ENCODE results near the gene MYL6B.
A peak's percentile ranks its signal among the peaks of the same experiment; 100 is the strongest.

Gene MYL6B

DNA sequence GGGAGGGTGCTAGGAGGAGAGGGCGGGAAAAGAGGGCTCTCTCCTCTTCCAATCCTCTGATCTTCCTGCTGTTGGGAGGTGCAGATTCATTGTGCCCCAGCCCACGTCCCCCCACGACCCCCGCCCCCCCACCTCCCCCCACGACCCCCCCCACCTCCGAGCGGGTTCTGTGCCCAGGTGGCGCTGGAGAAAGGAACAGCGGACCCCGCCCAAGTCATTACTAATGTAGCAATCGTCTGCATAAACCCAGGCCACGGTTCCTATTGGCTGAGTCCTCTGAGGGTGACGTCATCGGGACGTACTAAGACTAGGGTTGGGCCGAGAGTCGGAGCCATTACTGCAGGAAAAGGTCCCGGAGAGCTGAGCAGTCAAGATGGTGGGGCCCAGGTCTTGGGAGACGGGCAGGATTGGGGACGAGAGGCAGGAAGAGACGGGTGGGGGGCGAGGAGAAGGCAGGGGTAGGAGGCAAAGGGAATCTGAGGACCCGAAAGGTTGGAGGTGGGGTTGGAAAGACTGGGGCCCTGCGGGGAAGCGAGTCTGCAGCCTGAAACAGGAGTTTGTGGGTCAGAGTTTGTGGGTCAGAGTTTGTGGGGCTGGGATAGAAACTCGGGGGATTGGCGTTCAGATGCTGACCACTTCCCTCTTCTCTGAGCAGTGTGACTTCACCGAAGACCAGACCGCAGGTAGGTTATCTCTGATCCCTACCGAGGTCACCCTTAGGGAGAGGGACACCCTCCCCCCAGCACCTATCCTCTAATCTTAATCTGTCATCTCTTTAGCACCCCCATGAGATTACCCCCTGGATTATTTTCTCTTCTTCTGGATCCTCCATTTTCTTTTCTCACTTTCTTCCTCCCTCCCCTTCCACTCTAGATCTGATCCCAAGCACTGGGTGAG lies 5.9 kb downstream of the MYL6B start, which contains the start of gene MYL6:
MYL6 (plus strand) TSS at position 331 of the 897 bp plus-strand sequence; CDS start at position 374, 43 bp downstream.
- Histone ChIP-seq H3K27ac (ENCODE audit: low read depth in 2 of 2, low read length in 2 of 2) (peak within 1 kb of the TSS; percentile 97 to 99), H3K36me3 (ENCODE audit: control insufficient read depth in 2 of 2, insufficient read depth in 2 of 2, low read length in 2 of 2) (peaks cover 34 to 39% of the 10 kb centered on the region in 2 donors), H3K4me1 (ENCODE audit: control insufficient read depth in 2 of 2, insufficient read depth in 2 of 2, low read length in 2 of 2) (peaks cover 21 to 25% of the 10 kb centered on the region in 2 donors), H3K9ac (ENCODE audit: low read depth in 1 of 2, low read length in 2 of 2) (peak within 1 kb of the TSS; percentile 99 to 100), H3K9me3 (ENCODE audit: control insufficient read depth in 2 of 2, low read length in 2 of 2) (no peaks in the 10 kb centered on the region), H3K4me3 (ENCODE audit: low read length in 2 of 2) (peak within 1 kb of the TSS; percentile 88 to 99), H3K27me3 (ENCODE audit: control insufficient read depth in 2 of 2, insufficient read depth in 2 of 2, low read length in 2 of 2) (no peaks in the 10 kb centered on the region)

DNA sequence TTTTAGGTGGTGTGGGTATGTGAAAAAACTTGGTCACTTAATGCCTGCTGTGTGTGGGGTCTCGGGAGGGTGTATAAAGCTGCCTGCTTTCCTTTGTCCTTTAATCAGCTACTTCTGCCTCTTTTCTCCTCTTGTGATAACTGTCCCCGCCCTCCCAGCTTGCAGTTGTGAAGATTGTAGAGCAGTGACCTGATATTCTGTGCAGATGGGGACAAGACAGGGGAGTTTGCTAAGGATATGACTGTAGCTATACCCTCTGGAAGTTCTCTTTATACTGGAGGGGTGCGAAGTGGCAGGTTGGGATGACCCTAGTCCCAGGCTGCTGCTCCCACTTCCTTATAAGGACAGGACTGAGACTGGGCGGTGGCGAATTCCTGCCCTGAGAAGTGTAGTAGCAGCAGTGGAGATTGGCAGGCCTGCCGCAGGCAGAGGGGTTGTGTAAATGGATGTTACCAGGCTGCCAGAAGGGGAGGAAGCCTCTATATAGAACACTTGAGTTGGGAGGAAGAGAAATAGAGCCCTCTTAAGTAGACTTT lies 6.6 kb downstream of the MYL6B start:
- H3K27me3 ChIP-seq (ENCODE audit: control insufficient read depth in 2 of 2, insufficient read depth in 2 of 2, low read length in 2 of 2), result no peaks in the 10 kb centered on the region
- H3K4me3 ChIP-seq (ENCODE audit: low read length in 2 of 2), result peak overlapping the region; percentile 88 to 99
- peak overlapping the region; percentile 97 to 99 for H3K27ac ChIP-seq (ENCODE audit: low read depth in 2 of 2, low read length in 2 of 2)
- peaks cover 41 to 46% of the 10 kb centered on the region in 2 donors for H3K36me3 ChIP-seq (ENCODE audit: control insufficient read depth in 2 of 2, insufficient read depth in 2 of 2, low read length in 2 of 2)
- H3K9me3 ChIP-seq (ENCODE audit: control insufficient read depth in 2 of 2, low read length in 2 of 2), result no peaks in the 10 kb centered on the region
- H3K4me1 ChIP-seq (ENCODE audit: control insufficient read depth in 2 of 2, insufficient read depth in 2 of 2, low read length in 2 of 2), result peaks cover 20 to 25% of the 10 kb centered on the region in 2 donors
- H3K9ac ChIP-seq (ENCODE audit: low read depth in 1 of 2, low read length in 2 of 2), result peak overlapping the region; percentile 99 to 100

DNA sequence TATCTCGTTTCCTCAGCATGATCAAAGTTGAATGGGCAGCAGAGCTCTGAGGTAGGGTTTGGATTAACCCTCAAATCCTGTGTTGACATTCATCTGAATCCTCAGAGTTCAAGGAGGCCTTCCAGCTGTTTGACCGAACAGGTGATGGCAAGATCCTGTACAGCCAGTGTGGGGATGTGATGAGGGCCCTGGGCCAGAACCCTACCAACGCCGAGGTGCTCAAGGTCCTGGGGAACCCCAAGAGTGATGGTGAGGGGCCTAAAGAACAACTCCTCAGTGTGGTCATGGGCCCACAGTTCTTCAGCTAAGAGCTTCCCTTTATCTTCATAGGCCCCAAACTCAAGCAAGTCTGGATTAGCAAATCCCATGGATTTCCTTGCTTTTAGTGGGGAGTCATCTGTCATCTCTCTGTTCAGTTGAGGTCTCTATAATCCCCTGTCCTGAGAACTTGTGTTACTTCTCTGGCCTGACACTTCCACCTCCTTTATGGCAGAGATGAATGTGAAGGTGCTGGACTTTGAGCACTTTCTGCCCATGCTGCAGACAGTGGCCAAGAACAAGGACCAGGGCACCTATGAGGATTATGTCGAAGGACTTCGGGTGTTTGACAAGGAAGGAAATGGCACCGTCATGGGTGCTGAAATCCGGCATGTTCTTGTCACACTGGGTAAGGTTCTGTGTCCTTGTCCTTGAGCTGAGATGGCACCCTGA lies 7.2 kb downstream of the MYL6B start:
- peak overlapping the region; percentile 99 to 100 for H3K9ac ChIP-seq (ENCODE audit: low read depth in 1 of 2, low read length in 2 of 2)
- no peaks in the 10 kb centered on the region for H3K9me3 ChIP-seq (ENCODE audit: control insufficient read depth in 2 of 2, low read length in 2 of 2)
- H3K36me3 ChIP-seq (ENCODE audit: control insufficient read depth in 2 of 2, insufficient read depth in 2 of 2, low read length in 2 of 2), result peaks cover 45 to 51% of the 10 kb centered on the region in 2 donors
- no peaks in the 10 kb centered on the region for H3K27me3 ChIP-seq (ENCODE audit: control insufficient read depth in 2 of 2, insufficient read depth in 2 of 2, low read length in 2 of 2)
- peak overlapping the region; percentile 97 to 99 for H3K27ac ChIP-seq (ENCODE audit: low read depth in 2 of 2, low read length in 2 of 2)
- H3K4me3 ChIP-seq (ENCODE audit: low read length in 2 of 2), result peak overlapping the region; percentile 88 to 99
- peaks cover 20 to 25% of the 10 kb centered on the region in 2 donors for H3K4me1 ChIP-seq (ENCODE audit: control insufficient read depth in 2 of 2, insufficient read depth in 2 of 2, low read length in 2 of 2)

DNA sequence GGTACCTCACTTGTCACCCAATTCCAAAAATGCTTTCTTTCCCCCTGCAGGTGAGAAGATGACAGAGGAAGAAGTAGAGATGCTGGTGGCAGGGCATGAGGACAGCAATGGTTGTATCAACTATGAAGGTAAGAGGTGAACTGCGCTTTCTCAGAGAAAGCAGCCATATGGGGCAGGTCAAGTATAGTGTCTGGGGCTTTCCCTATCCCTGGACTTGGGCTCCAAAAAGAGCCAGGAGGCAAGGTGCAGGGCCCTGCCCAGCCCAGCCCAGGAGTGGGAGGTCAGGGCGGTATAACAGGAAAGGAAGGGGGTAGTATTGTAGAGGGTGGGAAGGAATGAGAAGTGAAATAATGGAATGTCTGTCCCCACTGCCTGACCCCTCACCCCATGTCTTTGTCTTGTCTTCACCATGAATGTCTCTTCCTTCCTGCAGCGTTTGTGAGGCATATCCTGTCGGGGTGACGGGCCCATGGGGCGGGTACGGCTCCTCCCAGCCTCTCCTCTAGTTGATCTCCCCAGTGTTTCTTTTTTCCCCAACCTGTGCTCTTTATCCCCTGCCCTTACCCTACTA lies 7.9 kb downstream of the MYL6B start:
- H3K27me3 ChIP-seq (ENCODE audit: control insufficient read depth in 2 of 2, insufficient read depth in 2 of 2, low read length in 2 of 2), result no peaks in the 10 kb centered on the region
- H3K9ac ChIP-seq (ENCODE audit: low read depth in 1 of 2, low read length in 2 of 2), result peak overlapping the region; percentile 99 to 100
- H3K9me3 ChIP-seq (ENCODE audit: control insufficient read depth in 2 of 2, low read length in 2 of 2), result no peaks in the 10 kb centered on the region
- H3K4me1 ChIP-seq (ENCODE audit: control insufficient read depth in 2 of 2, insufficient read depth in 2 of 2, low read length in 2 of 2), result peaks cover 20 to 25% of the 10 kb centered on the region in 2 donors
- H3K27ac ChIP-seq (ENCODE audit: low read depth in 2 of 2, low read length in 2 of 2), result peak overlapping the region; percentile 97 to 99
- H3K36me3 ChIP-seq (ENCODE audit: control insufficient read depth in 2 of 2, insufficient read depth in 2 of 2, low read length in 2 of 2), result peaks cover 49 to 52% of the 10 kb centered on the region in 2 donors
- H3K4me3 ChIP-seq (ENCODE audit: low read length in 2 of 2), result peak overlapping the region; percentile 88 to 99

DNA sequence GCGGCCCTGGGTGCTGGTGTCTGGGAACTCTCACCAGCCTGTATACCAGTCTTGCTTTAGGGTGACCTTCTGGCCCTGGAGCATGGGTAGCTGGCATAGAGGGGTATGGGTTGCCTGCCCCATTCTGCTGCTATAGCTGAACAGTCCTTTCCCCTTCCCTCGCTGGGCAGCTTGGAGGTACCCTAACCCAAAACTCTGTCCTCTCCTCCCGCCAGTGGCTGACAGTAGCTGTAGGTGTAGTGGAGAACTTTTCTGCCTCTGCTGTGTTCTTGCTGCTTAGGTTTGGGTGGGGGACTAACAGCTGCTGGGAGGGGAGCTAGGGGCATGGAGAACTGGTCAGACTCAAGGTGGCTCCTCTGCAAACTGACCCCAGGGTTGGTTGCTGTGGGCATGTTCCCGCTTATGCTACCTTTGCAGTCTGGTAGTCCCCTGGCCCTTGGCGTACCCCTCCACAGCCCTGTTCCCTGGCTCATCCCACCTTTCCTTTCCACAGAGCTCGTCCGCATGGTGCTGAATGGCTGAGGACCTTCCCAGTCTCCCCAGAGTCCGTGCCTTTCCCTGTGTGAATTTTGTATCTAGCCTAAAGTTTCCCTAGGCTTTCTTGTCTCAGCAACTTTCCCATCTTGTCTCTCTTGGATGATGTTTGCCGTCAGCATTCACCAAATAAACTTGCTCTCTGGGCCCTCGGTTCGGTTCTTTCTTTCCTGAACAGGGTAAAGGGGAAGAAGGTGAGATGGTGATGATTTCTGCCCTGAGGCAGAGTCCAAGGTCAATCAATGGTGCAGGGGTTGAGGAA lies 8.7 kb downstream of the MYL6B start:
- peak overlapping the region; percentile 97 to 99 for H3K27ac ChIP-seq (ENCODE audit: low read depth in 2 of 2, low read length in 2 of 2)
- H3K9me3 ChIP-seq (ENCODE audit: control insufficient read depth in 2 of 2, low read length in 2 of 2), result no peaks in the 10 kb centered on the region
- H3K27me3 ChIP-seq (ENCODE audit: control insufficient read depth in 2 of 2, insufficient read depth in 2 of 2, low read length in 2 of 2), result no peaks in the 10 kb centered on the region
- H3K4me3 ChIP-seq (ENCODE audit: low read length in 2 of 2), result peak overlapping the region; percentile 88 to 99
- peak overlapping the region; percentile 99 to 100 for H3K9ac ChIP-seq (ENCODE audit: low read depth in 1 of 2, low read length in 2 of 2)
- H3K4me1 ChIP-seq (ENCODE audit: control insufficient read depth in 2 of 2, insufficient read depth in 2 of 2, low read length in 2 of 2), result peaks cover 20 to 25% of the 10 kb centered on the region in 2 donors
- H3K36me3 ChIP-seq (ENCODE audit: control insufficient read depth in 2 of 2, insufficient read depth in 2 of 2, low read length in 2 of 2), result peaks cover 57 to 59% of the 10 kb centered on the region in 2 donors

DNA sequence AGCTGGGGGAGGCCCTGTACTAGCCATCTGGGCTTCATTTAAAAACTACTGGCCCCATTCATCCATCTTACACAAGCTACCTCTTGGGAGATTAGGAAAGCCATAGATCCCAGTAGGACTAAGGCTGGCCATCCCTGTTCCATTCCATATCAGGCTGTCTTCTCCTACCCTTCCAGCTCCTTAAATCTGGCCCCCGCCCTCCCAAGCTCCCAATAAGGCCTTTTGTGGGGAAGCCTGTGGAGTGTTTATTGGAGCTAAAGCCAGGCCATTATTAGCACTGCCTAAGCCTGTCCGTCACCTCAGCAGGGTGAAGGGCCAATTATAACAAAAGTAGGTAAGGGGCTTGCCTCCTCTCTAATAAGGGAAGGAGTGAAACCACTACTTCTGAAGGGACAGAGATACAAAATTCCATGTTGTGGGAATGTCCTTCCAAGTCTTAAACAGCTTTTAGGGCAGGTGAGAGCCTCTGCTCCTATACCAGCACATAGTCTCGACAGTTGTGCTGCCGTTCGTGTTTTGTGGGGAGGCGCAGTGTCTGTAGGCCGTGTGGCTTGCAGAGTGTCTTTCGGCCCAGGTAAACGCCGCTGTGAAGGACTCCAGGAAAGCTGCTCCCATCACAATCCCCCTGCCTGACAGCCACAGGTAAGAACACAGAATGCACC lies 9.4 kb downstream of the MYL6B start:
- H3K27me3 ChIP-seq (ENCODE audit: control insufficient read depth in 2 of 2, insufficient read depth in 2 of 2, low read length in 2 of 2), result no peaks in the 10 kb centered on the region
- H3K36me3 ChIP-seq (ENCODE audit: control insufficient read depth in 2 of 2, insufficient read depth in 2 of 2, low read length in 2 of 2), result peaks cover 57 to 61% of the 10 kb centered on the region in 2 donors
- no peaks in the 10 kb centered on the region for H3K9me3 ChIP-seq (ENCODE audit: control insufficient read depth in 2 of 2, low read length in 2 of 2)
- H3K4me3 ChIP-seq (ENCODE audit: low read length in 2 of 2), result peak overlapping the region in 1 of 2 donors; percentile 99
- peaks cover 20 to 25% of the 10 kb centered on the region in 2 donors for H3K4me1 ChIP-seq (ENCODE audit: control insufficient read depth in 2 of 2, insufficient read depth in 2 of 2, low read length in 2 of 2)
- peak overlapping the region; percentile 97 to 99 for H3K27ac ChIP-seq (ENCODE audit: low read depth in 2 of 2, low read length in 2 of 2)
- H3K9ac ChIP-seq (ENCODE audit: low read depth in 1 of 2, low read length in 2 of 2), result no peak overlapping the region

DNA sequence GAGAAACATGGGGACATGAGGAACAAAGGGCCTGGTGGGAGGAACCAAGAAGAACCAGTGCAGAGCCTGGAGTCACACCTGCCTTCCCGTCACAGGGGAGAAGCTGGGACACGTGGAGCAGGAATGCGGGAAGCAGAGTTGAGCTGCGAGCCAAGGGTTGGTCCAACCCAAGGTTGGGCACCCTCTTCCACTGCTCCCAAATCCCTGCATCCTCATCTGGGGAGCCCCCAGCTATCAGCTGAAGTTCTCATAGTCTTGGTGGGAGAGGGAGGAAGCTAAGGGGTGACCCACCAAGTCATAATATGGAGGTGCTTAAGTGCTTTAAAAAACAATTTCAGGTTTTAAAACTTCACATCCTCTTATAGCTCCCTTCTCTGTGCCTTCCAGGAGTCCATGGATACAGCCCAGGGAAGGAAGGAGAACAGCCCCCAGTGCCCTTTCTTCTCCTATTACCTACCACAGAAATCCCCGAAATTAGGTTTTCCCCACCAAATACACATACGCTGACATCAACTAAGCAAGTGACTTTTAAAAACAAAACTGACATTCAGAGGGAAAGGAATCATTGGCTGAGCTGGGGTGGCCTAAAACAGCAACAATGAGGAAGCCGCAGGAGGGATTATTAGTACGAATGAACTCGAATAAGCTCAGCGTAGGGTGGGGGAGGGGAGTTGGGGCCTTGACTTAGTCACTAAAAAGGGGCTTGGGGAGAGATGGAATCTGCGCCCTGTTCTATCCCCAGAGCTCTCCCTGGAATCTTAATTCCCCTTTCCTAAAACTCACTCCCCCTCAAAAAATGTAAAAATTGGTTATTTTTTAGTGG lies 10.3 kb downstream of the MYL6B start:
- Histone ChIP-seq H3K4me1 (ENCODE audit: control insufficient read depth in 2 of 2, insufficient read depth in 2 of 2, low read length in 2 of 2) (peaks cover 20 to 22% of the 10 kb centered on the region in 2 donors), H3K27ac (ENCODE audit: low read depth in 2 of 2, low read length in 2 of 2) (peak overlapping the region; percentile 8 to 11), H3K4me3 (ENCODE audit: low read length in 2 of 2) (no peak overlapping the region), H3K9me3 (ENCODE audit: control insufficient read depth in 2 of 2, low read length in 2 of 2) (no peaks in the 10 kb centered on the region), H3K36me3 (ENCODE audit: control insufficient read depth in 2 of 2, insufficient read depth in 2 of 2, low read length in 2 of 2) (peaks cover 62 to 66% of the 10 kb centered on the region in 2 donors), H3K9ac (ENCODE audit: low read depth in 1 of 2, low read length in 2 of 2) (no peak overlapping the region), H3K27me3 (ENCODE audit: control insufficient read depth in 2 of 2, insufficient read depth in 2 of 2, low read length in 2 of 2) (no peaks in the 10 kb centered on the region)

DNA sequence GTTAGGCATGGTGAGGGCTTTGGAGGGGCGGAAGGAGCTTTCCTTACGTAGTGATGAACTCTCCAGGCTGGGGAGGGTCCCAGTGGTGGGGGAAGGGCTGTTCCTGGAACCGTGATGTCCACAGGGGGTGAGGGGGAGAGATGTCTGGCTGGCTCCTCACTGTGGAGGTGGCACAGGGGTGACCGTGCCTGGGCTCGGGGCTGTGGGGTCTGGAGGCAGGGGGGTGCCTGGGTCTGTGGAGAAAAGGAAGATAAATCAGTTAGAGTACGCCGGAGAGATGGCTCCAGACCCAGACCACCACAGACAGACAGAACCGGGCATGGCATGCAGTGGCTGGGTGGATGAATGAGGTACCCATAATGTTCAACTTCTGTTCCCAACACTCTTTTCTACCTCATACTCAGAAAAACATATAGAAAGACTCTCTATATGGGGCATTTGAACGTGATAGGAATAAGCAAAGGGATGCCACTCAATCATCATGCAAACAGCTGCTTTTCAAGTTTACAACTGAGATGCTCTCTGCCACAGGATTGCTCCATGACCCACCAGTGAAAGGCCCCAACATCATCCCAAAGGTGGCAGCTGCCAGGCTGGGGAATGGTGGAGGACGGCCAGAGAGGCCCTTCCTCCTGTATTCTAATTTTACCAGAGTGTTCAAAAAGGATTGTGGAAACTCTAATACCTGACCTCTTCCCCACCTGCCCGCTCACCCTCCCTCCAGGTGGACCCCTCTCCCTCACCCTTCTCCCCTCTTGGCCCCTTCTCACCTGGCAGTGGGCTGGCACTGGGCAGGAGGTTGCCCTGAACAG lies 11.4 kb downstream of the MYL6B start:
- H3K4me3 ChIP-seq (ENCODE audit: low read length in 2 of 2), result no peak overlapping the region
- H3K4me1 ChIP-seq (ENCODE audit: control insufficient read depth in 2 of 2, insufficient read depth in 2 of 2, low read length in 2 of 2), result peaks cover 20 to 22% of the 10 kb centered on the region in 2 donors
- H3K27me3 ChIP-seq (ENCODE audit: control insufficient read depth in 2 of 2, insufficient read depth in 2 of 2, low read length in 2 of 2), result no peaks in the 10 kb centered on the region
- H3K9ac ChIP-seq (ENCODE audit: low read depth in 1 of 2, low read length in 2 of 2), result no peak overlapping the region
- H3K27ac ChIP-seq (ENCODE audit: low read depth in 2 of 2, low read length in 2 of 2), result no peak overlapping the region
- peaks cover 70 to 73% of the 10 kb centered on the region in 2 donors for H3K36me3 ChIP-seq (ENCODE audit: control insufficient read depth in 2 of 2, insufficient read depth in 2 of 2, low read length in 2 of 2)
- no peaks in the 10 kb centered on the region for H3K9me3 ChIP-seq (ENCODE audit: control insufficient read depth in 2 of 2, low read length in 2 of 2)

Measured in mucosa of rectum (tissue), 2 donors.